Osteoblast (primary cell): Measurements from ENCODE around the gene AK8. TPM values are rescaled to one million over a fixed set of nuclear protein-coding genes. Genes with fewer than 3 reads are reported as not detected.

ENCODE experiments used
- DNase-seq: peaks from one replicate; pipeline ENCODE4 v3.0.0; 2011; ENCODE audit warnings: low spot score, mixed read lengths; ENCODE audit not compliant: insufficient read length; ENCODE audit errors: missing footprints
- H2AFZ ChIP-seq: 2 replicates; pipeline ENCODE4 v1.6.0; 2011; ENCODE audit warnings: mild to moderate bottlenecking, low read length
- H3K27ac ChIP-seq: 2 replicates; pipeline ENCODE4 v1.5.1; 2011; ENCODE audit warnings: mild to moderate bottlenecking, low read depth, low read length, moderate library complexity
- H3K27me3 ChIP-seq: 2 replicates; pipeline ENCODE4 v1.6.0; 2012; ENCODE audit warnings: mild to moderate bottlenecking, control low read depth, inconsistent platforms, low read length, moderate library complexity; ENCODE audit not compliant: insufficient read depth
- H3K36me3 ChIP-seq: 2 replicates; pipeline ENCODE4 v1.5.1; 2011; ENCODE audit warnings: mild to moderate bottlenecking, low read length, control low read depth, moderate library complexity; ENCODE audit not compliant: insufficient read depth
- H3K4me1 ChIP-seq: 2 replicates; pipeline ENCODE4 v1.5.1; 2011; ENCODE audit warnings: mild to moderate bottlenecking, low read length, control low read depth, moderate library complexity; ENCODE audit not compliant: insufficient read depth
- H3K4me2 ChIP-seq: 2 replicates; pipeline ENCODE4 v1.6.0; 2011; ENCODE audit warnings: mild to moderate bottlenecking, low read length; ENCODE audit not compliant: insufficient read depth
- H3K4me3 ChIP-seq: fragments of 200-600 bp; sonication (generic); 3 replicates; pipeline ENCODE4 v1.5.1; 2012; ENCODE audit warnings: mild to moderate bottlenecking, low read length, inconsistent platforms; ENCODE audit not compliant: insufficient read depth
- H3K79me2 ChIP-seq: 2 replicates; pipeline ENCODE4 v1.6.0; 2012; ENCODE audit warnings: mild to moderate bottlenecking, low read length, control low read depth, inconsistent platforms; ENCODE audit not compliant: insufficient read depth
- H3K9me3 ChIP-seq: 2 replicates; pipeline ENCODE4 v1.5.1; 2011; ENCODE audit warnings: low read depth, low read length, control low read depth
- H4K20me1 ChIP-seq: 2 replicates; pipeline ENCODE4 v1.6.0; 2012; ENCODE audit warnings: mild to moderate bottlenecking, low read length, control low read depth; ENCODE audit not compliant: insufficient read depth
- total RNA-seq: library from RNA; depleted of rRNA; stranded (reverse); fragments of >200 nt; gene quantifications from 2 replicates; pipeline ENCODE4 v1.2.3, GENCODE V29; 2012
- TF ChIP-seq, protein P1 (sequence below): IDR thresholded peaks from 2 replicates; pipeline ENCODE4 v1.5.1; 2011; ENCODE audit warnings: mild to moderate bottlenecking, low read depth, low read length, moderate library complexity; ENCODE audit errors: extremely low read depth

AK8 gene, protein sequence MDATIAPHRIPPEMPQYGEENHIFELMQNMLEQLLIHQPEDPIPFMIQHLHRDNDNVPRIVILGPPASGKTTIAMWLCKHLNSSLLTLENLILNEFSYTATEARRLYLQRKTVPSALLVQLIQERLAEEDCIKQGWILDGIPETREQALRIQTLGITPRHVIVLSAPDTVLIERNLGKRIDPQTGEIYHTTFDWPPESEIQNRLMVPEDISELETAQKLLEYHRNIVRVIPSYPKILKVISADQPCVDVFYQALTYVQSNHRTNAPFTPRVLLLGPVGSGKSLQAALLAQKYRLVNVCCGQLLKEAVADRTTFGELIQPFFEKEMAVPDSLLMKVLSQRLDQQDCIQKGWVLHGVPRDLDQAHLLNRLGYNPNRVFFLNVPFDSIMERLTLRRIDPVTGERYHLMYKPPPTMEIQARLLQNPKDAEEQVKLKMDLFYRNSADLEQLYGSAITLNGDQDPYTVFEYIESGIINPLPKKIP
- total RNA-seq: 0.59 and 1.1 TPM in 2 replicates

DNA sequence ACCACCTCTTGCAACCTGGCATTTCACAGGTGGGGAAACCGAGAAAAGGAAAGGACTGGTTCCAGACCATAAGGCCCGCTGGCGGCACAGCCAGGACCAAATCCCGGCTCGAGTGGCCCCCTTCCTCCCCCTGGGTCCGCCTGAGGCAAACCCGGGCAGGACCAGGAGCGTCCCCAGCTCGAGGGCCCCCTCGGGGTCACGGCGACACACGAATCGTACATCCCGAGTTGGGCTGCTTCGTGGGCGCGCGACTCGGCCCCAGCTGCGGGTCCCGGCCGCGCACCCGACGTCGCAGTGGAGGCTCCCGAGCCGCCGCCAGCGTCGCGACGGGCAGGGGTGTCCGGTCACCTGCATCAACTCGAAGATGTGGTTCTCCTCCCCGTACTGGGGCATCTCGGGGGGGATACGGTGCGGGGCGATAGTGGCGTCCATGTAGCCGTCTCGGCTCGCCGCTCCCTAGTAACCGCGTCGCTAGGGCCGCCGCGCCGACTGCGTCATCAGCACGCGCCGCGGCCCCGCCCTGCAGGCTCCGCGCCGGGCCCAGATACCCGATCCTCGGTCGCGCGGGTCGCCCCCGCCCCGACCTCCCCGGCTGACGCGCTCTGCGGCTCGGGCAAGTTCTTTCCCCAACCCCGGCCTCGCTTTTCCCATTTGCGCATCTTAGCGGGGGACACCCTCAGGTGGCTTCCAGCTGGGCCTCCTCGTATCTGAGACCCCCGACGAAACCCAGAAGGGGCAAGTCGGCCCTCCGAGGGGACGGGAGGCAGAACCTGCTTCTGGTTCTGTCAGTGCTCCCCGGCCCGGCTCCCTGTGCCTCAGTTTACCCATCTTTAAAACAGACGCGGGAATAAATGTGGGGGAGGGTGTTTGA, at the start of gene AK8:
Gene AK8, minus strand, starts transcription at position 461 of the 871 bp plus-strand sequence. Its CDS starts 29 bp downstream, at position 432.
- Histone ChIP-seq H3K4me3 (peak within 1 kb of the TSS; percentile 99), H3K27me3 (no peaks in the 10 kb centered on the region), H3K36me3 (no peaks in the 10 kb centered on the region), H3K4me1 (peaks cover 6% of the 10 kb centered on the region), H2AFZ (peak within 1 kb of the TSS; percentile 95), H3K27ac (peak within 1 kb of the TSS; percentile 84), H3K4me2 (peak within 1 kb of the TSS; percentile 93), H3K79me2 (no peaks in the 10 kb centered on the region), H3K9me3 (no peaks in the 10 kb centered on the region), H4K20me1 (no peaks in the 10 kb centered on the region)
- TF ChIP-seq, protein P1, sequence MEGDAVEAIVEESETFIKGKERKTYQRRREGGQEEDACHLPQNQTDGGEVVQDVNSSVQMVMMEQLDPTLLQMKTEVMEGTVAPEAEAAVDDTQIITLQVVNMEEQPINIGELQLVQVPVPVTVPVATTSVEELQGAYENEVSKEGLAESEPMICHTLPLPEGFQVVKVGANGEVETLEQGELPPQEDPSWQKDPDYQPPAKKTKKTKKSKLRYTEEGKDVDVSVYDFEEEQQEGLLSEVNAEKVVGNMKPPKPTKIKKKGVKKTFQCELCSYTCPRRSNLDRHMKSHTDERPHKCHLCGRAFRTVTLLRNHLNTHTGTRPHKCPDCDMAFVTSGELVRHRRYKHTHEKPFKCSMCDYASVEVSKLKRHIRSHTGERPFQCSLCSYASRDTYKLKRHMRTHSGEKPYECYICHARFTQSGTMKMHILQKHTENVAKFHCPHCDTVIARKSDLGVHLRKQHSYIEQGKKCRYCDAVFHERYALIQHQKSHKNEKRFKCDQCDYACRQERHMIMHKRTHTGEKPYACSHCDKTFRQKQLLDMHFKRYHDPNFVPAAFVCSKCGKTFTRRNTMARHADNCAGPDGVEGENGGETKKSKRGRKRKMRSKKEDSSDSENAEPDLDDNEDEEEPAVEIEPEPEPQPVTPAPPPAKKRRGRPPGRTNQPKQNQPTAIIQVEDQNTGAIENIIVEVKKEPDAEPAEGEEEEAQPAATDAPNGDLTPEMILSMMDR: no peak
- DNase-seq: peak; percentile 99

DNA sequence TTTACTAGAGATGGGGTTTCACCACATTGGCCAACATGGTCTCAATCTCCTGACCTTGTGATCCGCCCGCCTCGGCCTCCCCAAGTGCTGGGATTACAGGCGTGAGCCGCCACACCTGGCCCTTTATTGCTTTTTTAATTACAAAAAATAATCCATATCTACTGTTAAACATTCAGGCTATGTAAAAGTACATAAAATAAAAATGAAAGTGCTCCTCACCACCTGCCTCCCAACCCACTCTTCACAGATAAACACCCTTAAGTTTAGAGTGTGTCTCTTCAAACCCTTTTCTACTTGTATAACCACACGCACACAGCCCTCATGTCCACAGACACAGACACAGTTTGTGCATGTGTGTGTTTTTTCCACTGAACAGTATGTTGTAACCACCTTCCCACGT, 49.6 kb upstream of the AK8 start:
- H3K9me3 ChIP-seq: no peaks in the 10 kb centered on the region
- peaks cover 39% of the 10 kb centered on the region for H3K36me3 ChIP-seq
- H3K4me3 ChIP-seq: no peak overlapping the region
- H3K4me2 ChIP-seq: no peak overlapping the region
- DNase-seq: no peak
- H3K27ac ChIP-seq: no peak overlapping the region
- no peaks in the 10 kb centered on the region for H3K4me1 ChIP-seq
- no peaks in the 10 kb centered on the region for H3K27me3 ChIP-seq
- no peaks in the 10 kb centered on the region for H4K20me1 ChIP-seq
- peaks cover 7% of the 10 kb centered on the region for H3K79me2 ChIP-seq
- no peak overlapping the region for H2AFZ ChIP-seq
- TF ChIP-seq, protein P1: no peak

DNA sequence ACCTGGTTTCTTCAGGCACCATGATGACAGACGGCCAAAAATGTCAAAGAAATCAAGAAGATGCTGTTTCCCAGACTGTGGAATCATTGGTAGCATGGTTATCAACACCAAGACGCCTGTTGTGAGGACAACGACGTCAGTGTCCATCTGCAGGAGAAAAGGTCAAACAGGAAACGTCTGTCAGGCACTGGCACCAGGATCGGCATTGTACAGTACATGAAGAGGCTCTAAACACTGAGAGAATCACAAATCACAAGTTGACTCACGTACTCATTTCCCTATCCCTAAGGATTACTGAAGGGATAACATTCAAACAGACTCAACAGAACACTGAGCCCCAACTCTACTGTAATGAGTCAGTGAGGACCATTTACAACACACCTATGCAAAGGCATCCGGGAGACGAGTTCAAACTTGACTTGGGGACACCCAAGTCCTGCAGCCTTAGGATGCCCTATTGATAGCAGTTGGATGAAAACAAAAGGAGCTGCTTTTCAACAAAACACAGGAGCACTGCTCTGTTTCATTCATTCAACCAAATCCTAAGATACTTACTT, 45.3 kb upstream of the AK8 start:
- Histone ChIP-seq H3K4me1 (no peaks in the 10 kb centered on the region), H3K4me3 (no peak overlapping the region), H3K9me3 (no peaks in the 10 kb centered on the region), H4K20me1 (no peaks in the 10 kb centered on the region), H3K27me3 (no peaks in the 10 kb centered on the region), H3K79me2 (no peaks in the 10 kb centered on the region), H2AFZ (no peak overlapping the region), H3K4me2 (no peak overlapping the region), H3K36me3 (peaks cover 68% of the 10 kb centered on the region), H3K27ac (no peak overlapping the region)
- TF ChIP-seq, protein P1: no peak
- no peak for DNase-seq
